Prostate gland (tissue), 2 donors: ENCODE results near the gene EID2.

ENCODE experiments used
- CTCF ChIP-seq, 4 experiments: fragments of 200-600 bp in 2 of 4; fragments of 450-650 bp in 2 of 4; sonication (generic) in 2 of 4; IDR thresholded peaks; 1 replicate in 3 of 4; 2 replicates in 1 of 4; pipeline ENCODE4 v1.5.1; 2016 to 2019; ENCODE audit warnings: antibody characterized with exemption in 4 of 4, mild to moderate bottlenecking in 2 of 4, moderate library complexity in 2 of 4
- POLR2AphosphoS5 ChIP-seq: sonication (generic); formaldehyde crosslinking; IDR thresholded peaks from one replicate; pipeline ENCODE4 v1.6.1; 2017; ENCODE audit warnings: antibody characterized with exemption

GRCh38 chr19:39525205-39525604 is 14.8 kb downstream of the EID2 start:
- TF ChIP-seq CTCF (IDR thresholded peaks at IDR 0.05) (no peak), POLR2AphosphoS5 (no peak)
